Right cardiac atrium (tissue), 5 donors: ENCODE measurements around the gene HIVEP2. TPM values are rescaled to one million over a fixed set of nuclear protein-coding genes. Genes with fewer than 3 reads are reported as not detected.

Experiments
- ATAC-seq, 2 donors: fragments of 200-7000 bp; cut with Tn5 transposase; one replicate each; pipeline versions ENCODE4 v1.8.0 to v1.9.1; 2020; ENCODE audit warnings: moderate library complexity in 2 of 2, mild to moderate bottlenecking in 1 of 2
- DNase-seq, 3 donors: peaks; one replicate each; pipeline ENCODE4 v3.0.0-alpha.2; 2020
- H3K27ac ChIP-seq: one replicate; pipeline ENCODE4 v1.5.1; 2013; ENCODE audit warnings: mild to moderate bottlenecking, low read length, control low read depth, moderate library complexity
- H3K27me3 ChIP-seq: one replicate; pipeline ENCODE4 v1.6.1; 2013; ENCODE audit not compliant: control insufficient read depth, insufficient read depth
- H3K4me1 ChIP-seq: one replicate; pipeline ENCODE4 v1.6.1; 2013; ENCODE audit warnings: low read length; ENCODE audit not compliant: control insufficient read depth, insufficient read depth
- H3K4me3 ChIP-seq: one replicate; pipeline ENCODE4 v1.5.1; 2013; ENCODE audit warnings: low read length, control low read depth
- H3K9me3 ChIP-seq: one replicate; pipeline ENCODE4 v1.6.1; 2013; ENCODE audit warnings: low read length; ENCODE audit not compliant: control insufficient read depth
- WGBS: extraction: QIAGEN DNeasy Blood & Tissue Kit; methylation state at CpG from one replicate; pipeline ENCODE4 v1.1.7; 2013; 5-methylcytosine and 5-hydroxymethylcytosine counted together
- intact Hi-C, 4 donors: fragments of 100-400 bp; cut with DNase I; formaldehyde crosslinking; loops; one replicate each; pipeline versions ENCODE4 v1.11.0 to v1.14.0; 2022 to 2023
- polyA plus RNA-seq: library from polyadenylated mRNA; stranded (reverse); fragments of 200-250 nt; gene quantifications from one replicate; pipeline ENCODE4 v1.2.3, GENCODE V29; 2013
- total RNA-seq, 4 donors: library from RNA; stranded (reverse); fragmentation: NEBNext Ultra II Directional; extraction: Animal tissue kit (Norgen Biotek cat#: 25700); gene quantifications; one replicate each; pipeline ENCODE4 v1.2.1, GENCODE V29; 2021
- donor health status: healthy with polysubstance abuse.
- donor health status: DM: no; HTN: yes; CAD: no.
- donor health status: DM: no; HTN: no; CAD: no.
- donor health status: DM: no; HTN: yes; CAD: no; lungs with severe emphysema.
- donor health status: DM: yes; HTN: yes; CAD: no.

The HIVEP2 gene
- total and polyA plus RNA-seq, 5 donors, result 4.5 to 29.0 (median 15.6) TPM

GRCh38 chr6:142879076-142879475, 65.9 kb downstream of the HIVEP2 start:
- WGBS, result 85% methylated on average over 6 of the region's 6 CpGs
- Histone ChIP-seq H3K27me3 (no peaks in the 10 kb centered on the region), H3K9me3 (no peaks in the 10 kb centered on the region), H3K4me1 (peaks cover 6% of the 10 kb centered on the region), H3K4me3 (no peak overlapping the region), H3K27ac (no peak overlapping the region)
- no peak for ATAC-seq
- intact Hi-C loops, result no loop called here
- DNase-seq, result no peak

DNA sequence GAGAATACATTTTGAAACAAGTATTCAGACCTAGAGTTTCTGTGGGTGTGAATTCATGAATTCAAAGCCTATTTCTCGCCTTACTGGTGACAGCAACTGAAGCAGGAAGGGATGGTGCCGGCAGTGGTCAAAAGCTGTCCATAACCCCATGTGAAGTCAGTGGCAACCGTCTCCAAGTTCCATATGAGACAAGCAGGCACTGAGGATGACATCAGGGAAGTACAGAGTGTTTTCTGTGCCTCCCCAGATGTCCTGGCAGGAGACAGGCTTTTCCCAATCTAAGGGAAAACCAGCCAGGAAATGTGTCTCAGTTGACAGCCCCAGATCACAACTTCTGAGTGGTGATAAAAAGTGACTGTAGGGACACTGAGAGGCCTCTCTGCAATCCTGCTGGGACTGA, 66.6 kb downstream of the HIVEP2 start:
- Histone ChIP-seq H3K27me3 (no peaks in the 10 kb centered on the region), H3K4me1 (peaks cover 6% of the 10 kb centered on the region), H3K27ac (peak overlapping the region; percentile 68), H3K9me3 (no peaks in the 10 kb centered on the region), H3K4me3 (no peak overlapping the region)
- peak in 2 of 3 donors; percentile 33 to 54 for DNase-seq
- peak; percentile 81 to 87 for ATAC-seq
- intact Hi-C loops, result no loop called here
- 42% methylated on average over 3 of the region's 3 CpGs for WGBS

GRCh38 chr6:142874676-142875075, 70.3 kb downstream of the HIVEP2 start:
- Histone ChIP-seq H3K27me3 (no peaks in the 10 kb centered on the region), H3K4me1 (peaks cover 6% of the 10 kb centered on the region), H3K27ac (no peak overlapping the region), H3K9me3 (no peaks in the 10 kb centered on the region), H3K4me3 (no peak overlapping the region)
- 21% methylated on average over 1 of the region's 1 CpG for WGBS
- intact Hi-C loops, result loop anchor here in 1 of 4 donors (5.0 kb wide), 1 partner anchor 117 kb away; no protein-coding TSS in a partner anchor
- DNase-seq, result no peak
- no peak for ATAC-seq

DNA sequence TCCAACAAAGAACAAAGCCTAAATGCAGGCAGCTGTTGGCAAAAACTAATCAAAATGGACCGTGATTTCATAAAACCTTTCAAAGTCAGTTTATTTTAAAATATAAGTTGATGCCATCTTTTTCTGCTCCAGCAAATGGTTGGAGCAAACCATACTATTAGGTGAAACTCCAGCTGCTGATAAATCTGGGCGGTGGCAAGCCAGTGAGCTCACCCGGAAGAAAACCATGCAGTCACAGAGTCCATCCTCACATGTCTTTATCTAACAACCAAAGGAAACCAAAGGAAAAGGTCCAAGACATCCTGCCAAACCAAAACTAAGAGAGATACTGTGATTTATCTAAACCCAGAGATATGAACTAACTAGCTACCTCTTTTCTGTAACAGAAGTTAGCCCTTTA, 72.6 kb downstream of the HIVEP2 start:
- peaks cover 2% of the 10 kb centered on the region for H3K4me1 ChIP-seq
- WGBS, result 33% methylated on average over 3 of the region's 3 CpGs
- H3K9me3 ChIP-seq, result no peaks in the 10 kb centered on the region
- H3K4me3 ChIP-seq, result no peak overlapping the region
- no peak for DNase-seq
- H3K27ac ChIP-seq, result no peak overlapping the region
- no peaks in the 10 kb centered on the region for H3K27me3 ChIP-seq
- intact Hi-C loops, result loop anchor here in 1 of 4 donors (5.0 kb wide), 1 partner anchor 115 kb away; no protein-coding TSS in a partner anchor
- ATAC-seq, result peak; percentile 49 to 67

GRCh38 chr6:142871910-142872331, 73.1 kb downstream of the HIVEP2 start:
- H3K4me1 ChIP-seq, result peaks cover 2% of the 10 kb centered on the region
- peak overlapping the region; percentile 1 for H3K27ac ChIP-seq
- intact Hi-C loops, result loop anchor here in 1 of 4 donors (5.0 kb wide), 1 partner anchor 115 kb away; no protein-coding TSS in a partner anchor
- no peak for DNase-seq
- 12% methylated on average over 4 of the region's 4 CpGs for WGBS
- H3K9me3 ChIP-seq, result no peaks in the 10 kb centered on the region
- H3K27me3 ChIP-seq, result no peaks in the 10 kb centered on the region
- H3K4me3 ChIP-seq, result no peak overlapping the region
- peak; percentile 89 for ATAC-seq

GRCh38 chr6:142870787-142871415, 74.1 kb downstream of the HIVEP2 start:
- no peak for ATAC-seq
- 97% methylated on average over 4 of the region's 4 CpGs for WGBS
- H3K27ac ChIP-seq, result no peak overlapping the region

GRCh38 chr6:142868917-142869316, 76.1 kb downstream of the HIVEP2 start:
- WGBS, result 73% methylated on average over 2 of the region's 2 CpGs
- DNase-seq, result no peak
- no peak overlapping the region for H3K4me3 ChIP-seq
- no peak overlapping the region for H3K27ac ChIP-seq
- H3K27me3 ChIP-seq, result no peaks in the 10 kb centered on the region
- no peak for ATAC-seq
- peaks cover 5% of the 10 kb centered on the region for H3K4me1 ChIP-seq
- H3K9me3 ChIP-seq, result no peaks in the 10 kb centered on the region
- intact Hi-C loops, result no loop called here

More at GRCh38 chr6:142870787-142871415, 74.1 kb downstream of the HIVEP2 start:
- Histone ChIP-seq H3K4me1 (peaks cover 2% of the 10 kb centered on the region), H3K9me3 (no peaks in the 10 kb centered on the region), H3K27me3 (no peaks in the 10 kb centered on the region), H3K4me3 (no peak overlapping the region)
- intact Hi-C loops, result loop anchor here in 1 of 4 donors (5.0 kb wide), 1 partner anchor 114 kb away; no protein-coding TSS in a partner anchor
- DNase-seq, result no peak

- Histone ChIP-seq H3K9me3 (no peaks in the 10 kb centered on the region), H3K4me1 (peaks cover 6% of the 10 kb centered on the region), H3K27ac (no peak overlapping the region), H3K4me3 (no peak overlapping the region), H3K27me3 (no peaks in the 10 kb centered on the region)
- 7% methylated on average over 5 of the region's 5 CpGs for WGBS
- intact Hi-C loops, result no loop called here
- no peak for DNase-seq
- ATAC-seq, result peak; percentile 70 to 81
Observed at GRCh38 chr6:142867988-142868812, 76.8 kb downstream of the HIVEP2 start.

DNA sequence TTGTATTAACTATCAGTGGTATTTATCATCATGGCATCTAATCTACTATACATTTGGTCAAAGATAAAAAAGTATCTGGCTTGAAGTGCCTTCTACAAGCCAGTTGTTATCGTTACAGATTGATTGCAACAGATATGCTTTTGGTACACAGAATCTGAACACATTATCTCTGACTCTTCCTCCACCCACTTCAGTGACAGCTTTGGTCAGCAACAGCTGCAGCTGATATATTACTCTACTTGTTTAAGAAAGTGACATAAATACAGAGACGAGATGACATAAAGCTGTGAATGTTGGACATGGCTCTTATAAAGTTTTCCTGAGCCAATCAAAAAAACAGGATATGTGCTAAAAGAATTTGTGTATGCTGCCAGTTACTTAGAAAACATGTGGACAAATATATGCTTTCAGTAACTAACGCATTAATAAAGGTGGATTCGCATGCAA, 77.6 kb downstream of the HIVEP2 start:
- Histone ChIP-seq H3K27ac (no peak overlapping the region), H3K4me3 (no peak overlapping the region), H3K27me3 (no peaks in the 10 kb centered on the region), H3K9me3 (no peaks in the 10 kb centered on the region), H3K4me1 (peaks cover 3% of the 10 kb centered on the region)
- intact Hi-C loops, result no loop called here
- DNase-seq, result no peak
- 26% methylated on average over 4 of the region's 4 CpGs for WGBS
- no peak for ATAC-seq

- ATAC-seq (no peak), DNase-seq (no peak)
- 69% methylated on average over 2 of the region's 2 CpGs for WGBS
- H3K4me3 ChIP-seq, result no peak overlapping the region
- no peaks in the 10 kb centered on the region for H3K9me3 ChIP-seq
- intact Hi-C loops, result no loop called here
- no peak overlapping the region for H3K27ac ChIP-seq
- no peaks in the 10 kb centered on the region for H3K27me3 ChIP-seq
- H3K4me1 ChIP-seq, result peaks cover 3% of the 10 kb centered on the region
Observed at GRCh38 chr6:142863981-142864380, 81.0 kb downstream of the HIVEP2 start.

GRCh38 chr6:142861711-142862110, 83.3 kb downstream of the HIVEP2 start:
- H3K9me3 ChIP-seq, result no peaks in the 10 kb centered on the region
- intact Hi-C loops, result no loop called here
- no peaks in the 10 kb centered on the region for H3K27me3 ChIP-seq
- peaks cover 3% of the 10 kb centered on the region for H3K4me1 ChIP-seq
- ATAC-seq, result no peak
- no peak overlapping the region for H3K27ac ChIP-seq
- DNase-seq, result no peak
- WGBS, result 54% methylated on average over 3 of the region's 3 CpGs
- no peak overlapping the region for H3K4me3 ChIP-seq
